ENCODE measurements around the gene GRM5.

- TF ChIP-seq, protein P1, sequence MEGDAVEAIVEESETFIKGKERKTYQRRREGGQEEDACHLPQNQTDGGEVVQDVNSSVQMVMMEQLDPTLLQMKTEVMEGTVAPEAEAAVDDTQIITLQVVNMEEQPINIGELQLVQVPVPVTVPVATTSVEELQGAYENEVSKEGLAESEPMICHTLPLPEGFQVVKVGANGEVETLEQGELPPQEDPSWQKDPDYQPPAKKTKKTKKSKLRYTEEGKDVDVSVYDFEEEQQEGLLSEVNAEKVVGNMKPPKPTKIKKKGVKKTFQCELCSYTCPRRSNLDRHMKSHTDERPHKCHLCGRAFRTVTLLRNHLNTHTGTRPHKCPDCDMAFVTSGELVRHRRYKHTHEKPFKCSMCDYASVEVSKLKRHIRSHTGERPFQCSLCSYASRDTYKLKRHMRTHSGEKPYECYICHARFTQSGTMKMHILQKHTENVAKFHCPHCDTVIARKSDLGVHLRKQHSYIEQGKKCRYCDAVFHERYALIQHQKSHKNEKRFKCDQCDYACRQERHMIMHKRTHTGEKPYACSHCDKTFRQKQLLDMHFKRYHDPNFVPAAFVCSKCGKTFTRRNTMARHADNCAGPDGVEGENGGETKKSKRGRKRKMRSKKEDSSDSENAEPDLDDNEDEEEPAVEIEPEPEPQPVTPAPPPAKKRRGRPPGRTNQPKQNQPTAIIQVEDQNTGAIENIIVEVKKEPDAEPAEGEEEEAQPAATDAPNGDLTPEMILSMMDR (IDR thresholded peaks at IDR 0.05): no peak
- no peak for TF ChIP-seq POLR2A (IDR thresholded peaks at IDR 0.05)
Observed at GRCh38 chr11:88480223-88480622, 585.6 kb downstream of the GRM5 start.

All from thyroid gland (tissue), 4 donors.